Suprapubic skin (tissue), 4 donors: ENCODE results near the gene INPP5B.

Experiments
- CTCF ChIP-seq, 2 donors: fragments of 200-600 bp in 1 of 2; fragments of 450-650 bp in 1 of 2; sonication (generic) in 1 of 2; IDR thresholded peaks; one replicate each; pipeline ENCODE4 v1.5.1; 2016 to 2019; ENCODE audit warnings: antibody characterized with exemption in 2 of 2, mild to moderate bottlenecking in 1 of 2, moderate library complexity in 1 of 2
- EP300 ChIP-seq: sonication (generic); formaldehyde crosslinking; IDR thresholded peaks from one replicate; pipeline ENCODE4 v1.6.1; 2017; ENCODE audit warnings: antibody characterized with exemption
- POLR2A ChIP-seq, 2 donors: fragments of 450-650 bp; IDR thresholded peaks; one replicate each; pipeline ENCODE4 v1.6.1; 2017; ENCODE audit warnings: antibody characterized with exemption in 2 of 2, mild to moderate bottlenecking in 2 of 2, moderate library complexity in 2 of 2
- POLR2AphosphoS5 ChIP-seq, 3 donors: sonication (generic); formaldehyde crosslinking; IDR thresholded peaks; one replicate each; pipeline ENCODE4 v1.6.1; 2017; ENCODE audit warnings: antibody characterized with exemption in 3 of 3

- TF ChIP-seq CTCF (IDR thresholded peaks at IDR 0.05), result no peak
- no peak for TF ChIP-seq POLR2AphosphoS5 (IDR thresholded peaks at IDR 0.05)
- TF ChIP-seq POLR2A (IDR thresholded peaks at IDR 0.05), result no peak
- no peak for TF ChIP-seq EP300
Measured at GRCh38 chr1:37836788-37837187, 110.1 kb downstream of the INPP5B start.
